Esophagus muscularis mucosa (tissue), 4 donors: ENCODE results near the gene TERT. TPM values are rescaled to one million over a fixed set of nuclear protein-coding genes. Genes with fewer than 3 reads are reported as not detected.

ENCODE experiments used
- DNase-seq: peaks from one replicate; pipeline ENCODE4 v3.0.0-alpha.2; 2017; ENCODE audit errors: extremely low spot score
- H3K27ac ChIP-seq, 4 donors: fragments of 200-600 bp; sonication (generic); replicated peaks in 1 of 4; 1 replicate in 3 of 4; 2 replicates in 1 of 4; pipeline ENCODE4 v1.5.1; 2016 to 2019; ENCODE audit warnings: mild to moderate bottlenecking in 1 of 4
- H3K27me3 ChIP-seq, 4 donors: fragments of 200-600 bp; sonication (generic); one replicate each; pipeline versions ENCODE4 v1.5.1 to v1.6.0; 2016 to 2019
- H3K36me3 ChIP-seq, 4 donors: fragments of 200-600 bp; sonication (generic); one replicate each; pipeline ENCODE4 v1.5.1; 2016 to 2019
- H3K4me1 ChIP-seq, 4 donors: fragments of 200-600 bp; sonication (generic); one replicate each; pipeline ENCODE4 v1.5.1; 2016 to 2019
- H3K4me3 ChIP-seq, 4 donors: fragments of 200-600 bp; sonication (generic); 1 replicate in 2 of 4; 2 replicates in 2 of 4; pipeline ENCODE4 v1.5.1; 2016 to 2019; ENCODE audit warnings: mild to moderate bottlenecking in 4 of 4, moderate library complexity in 1 of 4
- H3K9me3 ChIP-seq, 4 donors: fragments of 200-600 bp; sonication (generic); 1 replicate in 3 of 4; 2 replicates in 1 of 4; pipeline ENCODE4 v1.5.1; 2016 to 2019
- CTCF ChIP-seq, 3 experiments: fragments of 200-600 bp in 2 of 3; fragments of 450-650 bp in 1 of 3; sonication (generic) in 2 of 3; IDR thresholded peaks; one replicate each; pipeline ENCODE4 v1.5.1; 2017 to 2019; ENCODE audit warnings: antibody characterized with exemption in 3 of 3, mild to moderate bottlenecking in 2 of 3, moderate library complexity in 1 of 3
- EP300 ChIP-seq: sonication (generic); formaldehyde crosslinking; IDR thresholded peaks from one replicate; pipeline ENCODE4 v1.6.1; 2017; ENCODE audit warnings: antibody characterized with exemption
- POLR2A ChIP-seq: fragments of 450-650 bp; IDR thresholded peaks from one replicate; pipeline ENCODE4 v1.6.1; 2017; ENCODE audit warnings: antibody characterized with exemption, moderate library complexity, mild to moderate bottlenecking, low read depth
- POLR2AphosphoS5 ChIP-seq, 2 donors: sonication (generic); formaldehyde crosslinking; IDR thresholded peaks; one replicate each; pipeline ENCODE4 v1.6.1; 2017; ENCODE audit warnings: antibody characterized with exemption in 2 of 2
- WGBS: methylation state at CpG from one replicate; pipeline ENCODE4 v1.1.5; 2018; 5-methylcytosine and 5-hydroxymethylcytosine counted together
- intact Hi-C: fragments of 100-400 bp; cut with DNase I; formaldehyde crosslinking; loops from one replicate; pipeline ENCODE4 v1.15.1; 2023
- total RNA-seq, 4 donors: library from RNA; depleted of rRNA; stranded (reverse); fragments of >200 nt; gene quantifications; one replicate each; pipeline versions ENCODE4 v1.1.0 to v1.2.1, GENCODE V29; 2016

The TERT gene
- total RNA-seq, 4 donors from 2014 or later, result not detected

- TF ChIP-seq POLR2A (no peak), CTCF (IDR thresholded peaks at IDR 0.05) (no peak), POLR2AphosphoS5 (IDR thresholded peaks at IDR 0.05) (no peak), EP300 (no peak)
- H3K27me3 ChIP-seq, result peaks cover 0 to 34% (median 0%) of the 10 kb centered on the region in 4 donors
- intact Hi-C loops, result no loop called here
- H3K27ac ChIP-seq, result no peak overlapping the region
- 91% methylated on average over 7 of the region's 7 CpGs for WGBS
- no peaks in the 10 kb centered on the region for H3K4me1 ChIP-seq
- H3K9me3 ChIP-seq, result no peaks in the 10 kb centered on the region
- no peak for DNase-seq
- no peaks in the 10 kb centered on the region for H3K36me3 ChIP-seq
- no peak overlapping the region for H3K4me3 ChIP-seq
Observed at GRCh38 chr5:1310118-1310517, 15.2 kb upstream of the TERT start.

- WGBS, result 67% methylated on average over 2 of the region's 2 CpGs
- TF ChIP-seq POLR2A (no peak), CTCF (IDR thresholded peaks at IDR 0.05) (no peak), POLR2AphosphoS5 (IDR thresholded peaks at IDR 0.05) (no peak), EP300 (no peak)
Observed at GRCh38 chr5:1304033-1304432, 9.2 kb upstream of the TERT start.

GRCh38 chr5:1302258-1302657 lies 7.4 kb upstream of the TERT start:
- intact Hi-C loops, result no loop called here

More at GRCh38 chr5:1304033-1304432, 9.2 kb upstream of the TERT start:
- DNase-seq, result no peak
- intact Hi-C loops, result no loop called here
- no peaks in the 10 kb centered on the region for H3K36me3 ChIP-seq
- H3K27ac ChIP-seq, result no peak overlapping the region
- H3K4me3 ChIP-seq, result no peak overlapping the region
- H3K27me3 ChIP-seq, result peaks cover 0 to 14% (median 0%) of the 10 kb centered on the region in 4 donors
- H3K4me1 ChIP-seq, result no peaks in the 10 kb centered on the region
- H3K9me3 ChIP-seq, result no peaks in the 10 kb centered on the region

GRCh38 chr5:1300581-1301083 lies 5.8 kb upstream of the TERT start:
- 88% methylated on average over 20 of the region's 20 CpGs for WGBS
- DNase-seq, result no peak
- Histone ChIP-seq H3K27me3 (peaks cover 0 to 39% (median 1%) of the 10 kb centered on the region in 4 donors), H3K4me1 (no peaks in the 10 kb centered on the region), H3K27ac (no peak overlapping the region), H3K36me3 (no peaks in the 10 kb centered on the region), H3K4me3 (no peak overlapping the region), H3K9me3 (no peaks in the 10 kb centered on the region)
- TF ChIP-seq POLR2A (no peak), POLR2AphosphoS5 (IDR thresholded peaks at IDR 0.05) (no peak), EP300 (no peak), CTCF (IDR thresholded peaks at IDR 0.05) (no peak)
- intact Hi-C loops, result no loop called here

More at GRCh38 chr5:1302258-1302657, 7.4 kb upstream of the TERT start:
- Histone ChIP-seq H3K27ac (no peak overlapping the region), H3K36me3 (no peaks in the 10 kb centered on the region), H3K9me3 (no peaks in the 10 kb centered on the region), H3K4me3 (no peak overlapping the region), H3K4me1 (no peaks in the 10 kb centered on the region), H3K27me3 (peaks cover 0 to 24% (median 0%) of the 10 kb centered on the region in 4 donors)
- 95% methylated on average over 2 of the region's 2 CpGs for WGBS
- no peak for TF ChIP-seq CTCF (IDR thresholded peaks at IDR 0.05)
- TF ChIP-seq EP300, result no peak
- no peak for TF ChIP-seq POLR2A
- no peak for TF ChIP-seq POLR2AphosphoS5 (IDR thresholded peaks at IDR 0.05)
- DNase-seq, result no peak

- H3K27me3 ChIP-seq, result peaks cover 0 to 45% (median 3%) of the 10 kb centered on the region in 4 donors
- TF ChIP-seq CTCF (IDR thresholded peaks at IDR 0.05) (no peak), POLR2AphosphoS5 (IDR thresholded peaks at IDR 0.05) (no peak), POLR2A (no peak), EP300 (no peak)
- H3K9me3 ChIP-seq, result no peaks in the 10 kb centered on the region
- no peaks in the 10 kb centered on the region for H3K36me3 ChIP-seq
- WGBS, result 76% methylated on average over 16 of the region's 17 CpGs
- H3K4me3 ChIP-seq, result no peak overlapping the region
- H3K27ac ChIP-seq, result no peak overlapping the region
- no peak for DNase-seq
- intact Hi-C loops, result no loop called here
- H3K4me1 ChIP-seq, result peaks cover 0 to 4% (median 2%) of the 10 kb centered on the region in 4 donors
Observed at GRCh38 chr5:1299961-1300360, 5.1 kb upstream of the TERT start.
